Gastroesophageal sphincter (tissue), 3 donors: ENCODE data around the gene MTHFD2L.

ENCODE experiments used
- CTCF ChIP-seq, 4 experiments: fragments of 200-600 bp in 2 of 4; fragments of 450-650 bp in 2 of 4; sonication (generic) in 1 of 4; IDR thresholded peaks; one replicate each; pipeline ENCODE4 v1.5.1; 2017 to 2019; ENCODE audit warnings: antibody characterized with exemption in 4 of 4, mild to moderate bottlenecking in 2 of 4, moderate library complexity in 2 of 4
- EP300 ChIP-seq: sonication (generic); formaldehyde crosslinking; IDR thresholded peaks from one replicate; pipeline ENCODE4 v1.6.1; 2017; ENCODE audit warnings: antibody characterized with exemption, mild to moderate bottlenecking
- POLR2A ChIP-seq, 2 donors: fragments of 450-650 bp; IDR thresholded peaks; one replicate each; pipeline ENCODE4 v1.6.1; 2017; ENCODE audit warnings: antibody characterized with exemption in 2 of 2, mild to moderate bottlenecking in 2 of 2, moderate library complexity in 1 of 2
- POLR2AphosphoS5 ChIP-seq: sonication (generic); formaldehyde crosslinking; IDR thresholded peaks from one replicate; pipeline ENCODE4 v1.6.1; 2017; ENCODE audit warnings: antibody characterized with exemption

- TF ChIP-seq CTCF (IDR thresholded peaks at IDR 0.05) (no peak), POLR2AphosphoS5 (no peak), POLR2A (IDR thresholded peaks at IDR 0.05) (no peak), EP300 (no peak)
Observed at GRCh38 chr4:74205046-74205445, 47.1 kb downstream of the MTHFD2L start.
